Glutamatergic neuron (in vitro differentiated cells): Measurements from ENCODE around the gene ACTR3C. TPM values are rescaled to one million over a fixed set of nuclear protein-coding genes. Genes with fewer than 3 reads are reported as not detected.

Source experiments
- DNase-seq: peaks from one replicate; pipeline ENCODE4 v3.0.0; 2022
- H3K27ac Mint-ChIP-seq: one replicate; pipeline ENCODE4 v1.8.0; 2020; ENCODE audit warnings: mild to moderate bottlenecking, mixed read lengths, inconsistent platforms; ENCODE audit not compliant: unreplicated experiment
- H3K27me3 Mint-ChIP-seq: one replicate; pipeline ENCODE4 v1.8.0; 2020; ENCODE audit warnings: mild to moderate bottlenecking, moderate library complexity, mixed read lengths, inconsistent platforms; ENCODE audit not compliant: unreplicated experiment
- H3K36me3 Mint-ChIP-seq: one replicate; pipeline ENCODE4 v1.8.0; 2020; ENCODE audit warnings: mild to moderate bottlenecking, mixed read lengths, inconsistent platforms; ENCODE audit not compliant: unreplicated experiment
- H3K4me1 Mint-ChIP-seq: one replicate; pipeline ENCODE4 v1.8.0; 2020; ENCODE audit warnings: mild to moderate bottlenecking, low read depth, mixed read lengths, inconsistent platforms; ENCODE audit not compliant: unreplicated experiment
- H3K4me3 Mint-ChIP-seq: one replicate; pipeline ENCODE4 v1.8.0; 2020; ENCODE audit warnings: mild to moderate bottlenecking, mixed read lengths, inconsistent platforms; ENCODE audit not compliant: unreplicated experiment
- H3K9me3 Mint-ChIP-seq: one replicate; pipeline ENCODE4 v1.8.0; 2020; ENCODE audit warnings: mild to moderate bottlenecking, moderate library complexity, mixed read lengths, inconsistent platforms; ENCODE audit not compliant: unreplicated experiment
- total RNA-seq: library from RNA; stranded (reverse); fragmentation: NEBNext Ultra II Directional; extraction: Animal tissue kit (Norgen Biotek cat#: 25700); gene quantifications from one replicate; pipeline ENCODE4 v1.2.1, GENCODE V29; 2021; ENCODE audit not compliant: unreplicated experiment
- TF ChIP-seq, protein P1 (sequence below): fragments of 200-600 bp; sonication (generic); IDR thresholded peaks from one replicate; pipeline ENCODE4 v1.5.0; 2021; ENCODE audit not compliant: partially characterized antibody, unreplicated experiment

Gene ACTR3C
- total RNA-seq, 1 donor from 2014 or later: not detected

DNA sequence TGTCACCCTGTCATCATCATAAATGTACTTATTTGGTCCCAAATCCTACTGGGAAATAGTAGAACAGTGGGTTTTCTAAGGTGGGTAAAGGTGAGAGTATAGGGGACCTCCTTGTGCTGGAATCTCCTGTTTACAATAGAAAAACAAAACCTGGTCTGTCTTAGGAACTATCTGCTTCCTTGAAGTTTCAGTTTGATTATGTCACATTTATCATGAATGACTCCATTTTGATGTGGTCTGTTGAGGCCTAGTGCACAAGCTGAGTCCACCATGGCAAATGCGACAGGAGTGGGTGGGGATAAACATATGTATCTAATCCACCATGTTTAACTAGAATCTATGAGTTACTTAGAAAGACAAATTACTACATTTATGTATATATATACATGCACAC is 32.3 kb upstream of the ACTR3C start:
- TF ChIP-seq, protein P1, sequence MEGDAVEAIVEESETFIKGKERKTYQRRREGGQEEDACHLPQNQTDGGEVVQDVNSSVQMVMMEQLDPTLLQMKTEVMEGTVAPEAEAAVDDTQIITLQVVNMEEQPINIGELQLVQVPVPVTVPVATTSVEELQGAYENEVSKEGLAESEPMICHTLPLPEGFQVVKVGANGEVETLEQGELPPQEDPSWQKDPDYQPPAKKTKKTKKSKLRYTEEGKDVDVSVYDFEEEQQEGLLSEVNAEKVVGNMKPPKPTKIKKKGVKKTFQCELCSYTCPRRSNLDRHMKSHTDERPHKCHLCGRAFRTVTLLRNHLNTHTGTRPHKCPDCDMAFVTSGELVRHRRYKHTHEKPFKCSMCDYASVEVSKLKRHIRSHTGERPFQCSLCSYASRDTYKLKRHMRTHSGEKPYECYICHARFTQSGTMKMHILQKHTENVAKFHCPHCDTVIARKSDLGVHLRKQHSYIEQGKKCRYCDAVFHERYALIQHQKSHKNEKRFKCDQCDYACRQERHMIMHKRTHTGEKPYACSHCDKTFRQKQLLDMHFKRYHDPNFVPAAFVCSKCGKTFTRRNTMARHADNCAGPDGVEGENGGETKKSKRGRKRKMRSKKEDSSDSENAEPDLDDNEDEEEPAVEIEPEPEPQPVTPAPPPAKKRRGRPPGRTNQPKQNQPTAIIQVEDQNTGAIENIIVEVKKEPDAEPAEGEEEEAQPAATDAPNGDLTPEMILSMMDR: no peak
- no peak overlapping the region for H3K27ac Mint-ChIP-seq
- H3K9me3 Mint-ChIP-seq: peaks cover 4% of the 10 kb centered on the region
- H3K4me1 Mint-ChIP-seq: peaks cover 3% of the 10 kb centered on the region
- DNase-seq: no peak
- no peaks in the 10 kb centered on the region for H3K36me3 Mint-ChIP-seq
- H3K27me3 Mint-ChIP-seq: peaks cover 2% of the 10 kb centered on the region
- no peak overlapping the region for H3K4me3 Mint-ChIP-seq

DNA sequence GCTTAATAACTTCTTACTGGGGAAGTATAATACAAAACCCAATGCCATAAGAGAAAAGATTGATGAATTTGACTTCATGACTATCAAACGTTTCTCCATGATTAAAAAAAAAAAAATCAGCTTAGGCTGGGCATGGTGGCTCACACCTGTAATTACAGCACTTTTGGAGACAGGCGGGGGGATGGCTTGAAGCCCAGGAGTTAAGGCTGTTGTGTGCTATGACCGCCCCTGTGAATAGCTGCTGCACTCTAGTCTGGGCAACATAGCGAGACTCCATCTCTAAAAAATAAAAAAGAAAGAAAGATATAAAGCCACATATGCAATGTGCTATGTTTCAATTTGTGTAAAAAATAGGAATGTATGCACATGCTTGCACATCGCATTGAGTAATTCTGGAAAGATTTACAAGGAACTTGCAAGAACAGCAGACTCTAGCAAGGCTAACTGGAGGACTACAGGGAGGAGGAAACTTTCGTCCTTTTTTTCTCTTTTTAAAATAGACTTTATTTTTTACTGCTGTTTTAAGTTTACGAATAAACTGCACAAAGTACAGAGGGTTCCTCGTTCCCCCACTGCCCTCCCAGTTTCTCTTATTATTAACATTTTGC is 28.3 kb upstream of the ACTR3C start:
- no peak for DNase-seq
- H3K27me3 Mint-ChIP-seq: no peaks in the 10 kb centered on the region
- H3K4me1 Mint-ChIP-seq: no peaks in the 10 kb centered on the region
- no peak overlapping the region for H3K27ac Mint-ChIP-seq
- TF ChIP-seq, protein P1: no peak
- no peaks in the 10 kb centered on the region for H3K36me3 Mint-ChIP-seq
- peaks cover 1% of the 10 kb centered on the region for H3K9me3 Mint-ChIP-seq
- no peak overlapping the region for H3K4me3 Mint-ChIP-seq

DNA sequence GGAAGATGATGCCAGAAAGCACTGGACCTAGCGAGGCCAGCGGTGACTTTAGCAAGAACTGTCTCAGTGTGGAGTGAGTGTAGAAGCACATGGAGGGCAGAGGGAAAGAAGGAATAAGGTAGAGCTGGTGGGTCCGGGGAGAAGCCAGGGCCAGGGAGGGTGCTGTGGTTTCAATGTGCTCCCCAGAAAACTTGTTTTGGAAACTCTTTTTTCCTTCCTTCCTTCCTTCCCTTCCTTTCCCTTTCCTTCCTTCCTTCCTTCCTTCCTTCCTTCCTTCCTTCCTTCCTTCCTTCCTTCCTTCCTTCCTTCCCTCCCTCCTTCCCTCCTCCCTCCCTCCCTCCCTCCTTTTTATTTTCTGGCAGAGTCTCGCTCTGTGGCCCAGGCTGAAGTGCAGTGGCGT is 23.6 kb upstream of the ACTR3C start:
- H3K27me3 Mint-ChIP-seq: peaks cover 8% of the 10 kb centered on the region
- TF ChIP-seq, protein P1: no peak
- peaks cover 3% of the 10 kb centered on the region for H3K9me3 Mint-ChIP-seq
- H3K4me3 Mint-ChIP-seq: no peak overlapping the region
- no peak for DNase-seq
- H3K36me3 Mint-ChIP-seq: peaks cover 5% of the 10 kb centered on the region
- no peak overlapping the region for H3K27ac Mint-ChIP-seq
- no peaks in the 10 kb centered on the region for H3K4me1 Mint-ChIP-seq

DNA sequence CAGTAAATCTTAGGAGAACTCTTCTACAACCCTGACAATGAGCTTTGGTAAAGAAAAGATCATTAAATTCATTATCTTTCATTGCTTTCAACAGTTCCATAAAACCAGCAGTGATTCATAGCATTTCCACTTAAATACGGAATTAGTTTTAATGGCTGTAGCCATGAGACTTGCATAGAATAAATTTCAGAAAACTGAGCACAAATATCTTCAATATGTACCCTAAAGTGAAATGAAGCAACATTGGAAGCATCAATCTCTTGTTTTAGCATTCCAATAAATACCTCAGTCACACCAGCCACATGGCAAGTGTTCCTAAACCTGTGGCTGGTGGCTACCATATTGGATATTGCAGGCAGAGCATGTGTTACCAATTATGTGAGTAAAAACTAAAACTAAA is 21.7 kb upstream of the ACTR3C start:
- no peaks in the 10 kb centered on the region for H3K4me1 Mint-ChIP-seq
- H3K36me3 Mint-ChIP-seq: peaks cover 5% of the 10 kb centered on the region
- H3K27me3 Mint-ChIP-seq: peaks cover 14% of the 10 kb centered on the region
- no peak overlapping the region for H3K4me3 Mint-ChIP-seq
- no peak for DNase-seq
- peaks cover 3% of the 10 kb centered on the region for H3K9me3 Mint-ChIP-seq
- TF ChIP-seq, protein P1: no peak
- H3K27ac Mint-ChIP-seq: no peak overlapping the region

DNA sequence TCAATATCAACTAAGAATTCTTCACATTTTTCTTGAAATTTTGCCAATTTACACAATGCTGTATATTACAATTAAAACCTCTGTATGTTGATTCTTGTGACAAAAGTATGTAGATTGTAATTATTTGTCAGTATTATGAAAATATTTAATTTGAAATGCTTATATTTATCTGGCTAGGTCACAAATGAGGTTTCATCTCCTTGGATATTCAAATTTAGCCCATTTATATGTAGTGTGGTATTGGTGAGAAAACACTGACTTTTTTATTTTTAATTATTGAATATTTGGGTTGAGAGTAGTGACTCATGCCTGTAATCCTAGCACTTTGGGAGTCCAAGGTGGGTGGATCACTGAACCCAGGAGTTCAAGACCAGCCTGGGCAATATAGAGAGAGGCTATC is 21.0 kb upstream of the ACTR3C start:
- TF ChIP-seq, protein P1: no peak
- H3K36me3 Mint-ChIP-seq: peaks cover 5% of the 10 kb centered on the region
- no peak for DNase-seq
- H3K4me3 Mint-ChIP-seq: no peak overlapping the region
- peaks cover 15% of the 10 kb centered on the region for H3K27me3 Mint-ChIP-seq
- no peak overlapping the region for H3K27ac Mint-ChIP-seq
- H3K9me3 Mint-ChIP-seq: peaks cover 3% of the 10 kb centered on the region
- no peaks in the 10 kb centered on the region for H3K4me1 Mint-ChIP-seq
